ENCODE measurements around the gene SCAMP2.

GRCh38 chr15:74906450-74907162 is 33.4 kb upstream of the SCAMP2 start, which contains the start of gene FAM219B:
- TF ChIP-seq CTCF (conservative IDR thresholded peaks at IDR 0.05; ENCODE audit: low read depth, low read length), result no peak
- no peak for TF ChIP-seq EZH2 (IDR thresholded peaks at IDR 0.05; ENCODE audit: low read length, unreplicated experiment)
